Endothelial cell (in vitro differentiated cells): ENCODE data around the gene TRAF3IP3. TPM values are rescaled to one million over a fixed set of nuclear protein-coding genes. Genes with fewer than 3 reads are reported as not detected.
"Not testable (repeated sequence)": the region's sequence is repeated elsewhere in the genome, so short reads cannot be mapped to it uniquely, and the experiment has no call there.

Experiments
- DNase-seq: peaks from one replicate; pipeline ENCODE4 v3.0.0; 2021; ENCODE audit warnings: low spot score
- H3K27ac Mint-ChIP-seq: one replicate; pipeline ENCODE4 v1.8.0; 2021; ENCODE audit warnings: mixed read lengths, inconsistent platforms; ENCODE audit not compliant: unreplicated experiment
- H3K27me3 Mint-ChIP-seq: one replicate; pipeline ENCODE4 v1.8.0; 2021; ENCODE audit warnings: mild to moderate bottlenecking, moderate library complexity, mixed read lengths, inconsistent platforms; ENCODE audit not compliant: unreplicated experiment
- H3K36me3 Mint-ChIP-seq: one replicate; pipeline ENCODE4 v1.8.0; 2021; ENCODE audit warnings: mild to moderate bottlenecking, low read depth, mixed read lengths, inconsistent platforms; ENCODE audit not compliant: unreplicated experiment
- H3K4me1 Mint-ChIP-seq: one replicate; pipeline ENCODE4 v1.8.0; 2021; ENCODE audit warnings: mild to moderate bottlenecking, mixed read lengths, inconsistent platforms; ENCODE audit not compliant: unreplicated experiment
- H3K4me3 Mint-ChIP-seq: one replicate; pipeline ENCODE4 v1.8.0; 2021; ENCODE audit warnings: mild to moderate bottlenecking, mixed read lengths, inconsistent platforms; ENCODE audit not compliant: unreplicated experiment
- H3K9me3 Mint-ChIP-seq: one replicate; pipeline ENCODE4 v1.8.0; 2021; ENCODE audit warnings: mixed read lengths, inconsistent platforms; ENCODE audit not compliant: unreplicated experiment
- CTCF ChIP-seq: fragments of 200-600 bp; sonication (generic); IDR thresholded peaks from one replicate; pipeline ENCODE4 v1.5.0; 2021; ENCODE audit warnings: antibody characterized with exemption; ENCODE audit not compliant: unreplicated experiment
- total RNA-seq: library from RNA; stranded (reverse); fragmentation: NEBNext Ultra II Directional; extraction: Animal tissue kit (Norgen Biotek cat#: 25700); gene quantifications from one replicate; pipeline ENCODE4 v1.2.1, GENCODE V29; 2021; ENCODE audit not compliant: unreplicated experiment

Gene TRAF3IP3
- total RNA-seq, 1 donor from 2014 or later: not detected

DNA sequence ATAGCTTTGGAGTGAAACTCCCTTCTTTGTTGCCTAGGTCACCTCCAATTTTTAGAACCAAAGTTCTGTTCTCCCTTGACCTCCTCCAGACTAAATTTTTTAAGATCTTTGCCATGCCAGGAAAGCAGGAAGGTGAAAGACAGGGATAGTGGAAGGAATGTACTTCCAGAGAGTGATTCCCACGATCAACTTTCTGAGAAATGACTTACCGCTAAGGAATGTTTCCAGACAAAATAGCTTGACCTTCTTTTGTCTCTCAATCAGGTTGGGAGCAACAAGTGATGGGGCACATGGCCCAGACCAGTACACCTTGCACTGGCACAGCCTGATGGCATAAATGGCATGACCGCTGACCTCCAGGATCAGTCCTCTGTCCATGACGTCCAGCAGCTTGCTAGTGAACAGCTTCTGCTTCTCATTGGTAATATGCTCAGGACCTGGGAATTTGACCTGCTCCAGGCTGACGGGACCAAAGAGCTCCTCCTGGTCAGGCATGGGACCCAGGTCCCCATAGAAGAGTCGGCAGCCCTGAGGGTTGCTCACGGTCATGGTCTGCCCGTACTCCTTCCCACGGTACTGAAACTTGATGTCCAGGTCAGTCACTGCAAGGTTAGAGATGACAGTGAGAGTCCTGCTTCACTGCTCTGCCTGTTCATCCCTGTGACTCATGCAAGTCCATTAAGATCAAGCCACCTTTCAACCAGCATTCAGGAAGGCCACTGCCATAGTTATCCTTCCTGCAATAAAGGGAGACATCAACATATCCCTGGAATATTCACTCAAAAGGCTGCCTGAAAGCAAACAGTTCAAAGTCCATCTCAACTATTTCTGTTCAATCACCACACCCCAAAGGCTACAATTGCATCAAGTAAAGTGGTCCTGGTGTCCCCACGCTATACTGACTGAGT lies 34.7 kb downstream of the TRAF3IP3 start:
- Mint-ChIP-seq H3K36me3 (peaks cover 30% of the 10 kb centered on the region), H3K4me1 (peaks cover 2% of the 10 kb centered on the region), H3K4me3 (no peak overlapping the region), H3K27me3 (peaks cover 4% of the 10 kb centered on the region), H3K27ac (no peak overlapping the region), H3K9me3 (no peaks in the 10 kb centered on the region)
- DNase-seq: no peak
- no peak for TF ChIP-seq CTCF

GRCh38 chr1:209791920-209792319 lies 36.1 kb downstream of the TRAF3IP3 start:
- Mint-ChIP-seq H3K4me3 (no peak overlapping the region), H3K27me3 (peaks cover 7% of the 10 kb centered on the region), H3K4me1 (peaks cover 2% of the 10 kb centered on the region), H3K36me3 (peaks cover 34% of the 10 kb centered on the region), H3K9me3 (no peaks in the 10 kb centered on the region), H3K27ac (no peak overlapping the region)
- no peak for DNase-seq
- TF ChIP-seq CTCF: no peak

DNA sequence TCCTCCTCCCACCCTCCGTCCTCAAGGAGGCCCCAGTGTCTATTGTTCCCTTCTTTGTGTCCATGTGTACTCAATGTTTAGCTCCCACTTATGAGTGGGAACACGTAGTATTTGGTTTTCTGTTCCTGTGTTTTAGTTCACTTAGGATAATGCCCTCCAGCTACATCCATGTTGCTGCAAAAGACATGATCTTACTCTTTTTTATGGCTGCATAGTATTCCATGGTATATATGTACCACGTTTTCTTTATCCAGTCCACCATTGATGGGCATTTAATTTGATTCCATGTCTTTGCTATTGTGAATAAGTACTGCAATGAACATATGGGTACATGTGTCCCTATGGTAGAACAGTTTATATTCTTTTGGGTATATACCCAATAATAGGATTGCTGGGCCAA lies 37.9 kb downstream of the TRAF3IP3 start:
- not testable (repeated sequence) for H3K4me3 Mint-ChIP-seq, DNase-seq, H3K9me3 Mint-ChIP-seq, H3K27ac Mint-ChIP-seq, H3K4me1 Mint-ChIP-seq, H3K27me3 Mint-ChIP-seq
- H3K36me3 Mint-ChIP-seq: peaks cover 26% of the 10 kb centered on the region

GRCh38 chr1:209797978-209798639 lies 42.3 kb downstream of the TRAF3IP3 start:
- TF ChIP-seq CTCF: no peak
- peaks cover 14% of the 10 kb centered on the region for H3K4me1 Mint-ChIP-seq
- H3K36me3 Mint-ChIP-seq: peaks cover 18% of the 10 kb centered on the region
- no peaks in the 10 kb centered on the region for H3K9me3 Mint-ChIP-seq
- no peak overlapping the region for H3K4me3 Mint-ChIP-seq
- no peak for DNase-seq
- no peak overlapping the region for H3K27ac Mint-ChIP-seq
- peaks cover 7% of the 10 kb centered on the region for H3K27me3 Mint-ChIP-seq

DNA sequence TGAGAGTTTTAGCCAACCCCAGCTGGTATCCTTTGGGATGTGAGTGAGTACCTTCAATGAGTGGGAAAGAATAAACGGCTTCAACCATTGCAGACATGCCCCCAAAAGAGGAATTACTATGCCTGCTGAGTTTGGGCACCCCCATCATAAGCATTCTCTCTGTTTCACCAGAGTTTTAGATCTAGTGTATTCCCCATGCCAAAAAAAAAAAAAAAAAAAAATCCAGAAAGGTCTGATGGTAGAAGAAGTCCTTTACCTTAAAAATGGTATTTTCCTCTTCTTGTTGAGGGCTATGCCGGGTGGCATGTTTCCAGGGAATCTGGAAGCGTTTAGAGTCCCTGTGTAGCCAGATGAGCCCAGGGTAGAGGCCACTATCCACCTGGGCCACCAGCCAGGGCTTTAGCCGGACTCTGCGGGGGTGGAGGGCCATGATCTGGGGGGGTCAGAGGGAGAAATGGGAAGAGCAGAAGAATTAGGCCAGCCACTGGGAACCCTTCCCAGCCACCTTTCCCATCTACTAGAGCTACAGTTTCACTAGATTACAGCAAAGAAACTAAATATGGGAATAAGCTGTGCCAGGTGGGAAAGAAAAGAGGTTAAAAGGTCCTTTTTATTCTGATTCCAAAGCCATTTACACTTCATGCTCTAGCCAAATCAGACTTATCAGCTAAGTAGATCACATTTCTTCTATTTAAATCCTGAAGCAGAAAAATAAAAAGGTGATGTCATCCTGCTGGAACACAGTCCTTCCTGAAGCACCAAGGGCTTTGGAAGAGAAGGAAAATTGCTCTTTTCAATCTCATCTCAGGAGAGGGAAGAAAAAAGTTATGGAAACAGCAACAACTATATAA lies 45.4 kb downstream of the TRAF3IP3 start:
- Mint-ChIP-seq H3K4me1 (peaks cover 29% of the 10 kb centered on the region), H3K4me3 (peak overlapping the region; percentile 32), H3K9me3 (no peaks in the 10 kb centered on the region), H3K27me3 (peaks cover 14% of the 10 kb centered on the region), H3K36me3 (peaks cover 9% of the 10 kb centered on the region), H3K27ac (peak overlapping the region; percentile 37)
- DNase-seq: no peak
- TF ChIP-seq CTCF: no peak
